Liver (tissue), 9 donors: ENCODE measurements around the gene NEK5. TPM values are rescaled to one million over a fixed set of nuclear protein-coding genes. Genes with fewer than 3 reads are reported as not detected.
"Not testable (repeated sequence)": the region's sequence is repeated elsewhere in the genome, so short reads cannot be mapped to it uniquely, and the experiment has no call there.

Source experiments
- DNase-seq: peaks from one replicate; pipeline ENCODE4 v3.0.0-alpha.2; 2017; ENCODE audit warnings: low spot score
- H3K27ac ChIP-seq, 2 donors: one replicate each; pipeline ENCODE4 v1.7.0; 2013; ENCODE audit warnings: inconsistent platforms in 2 of 2, low read length in 2 of 2, control low read depth in 1 of 2, low read depth in 1 of 2, mild to moderate bottlenecking in 1 of 2
- H3K27me3 ChIP-seq, 4 donors: one replicate each; pipeline versions ENCODE4 v1.6.1 to v1.7.0; 2013; ENCODE audit warnings: low read length in 3 of 4, inconsistent platforms in 1 of 4, mild to moderate bottlenecking in 1 of 4, moderate library complexity in 1 of 4; ENCODE audit not compliant: control insufficient read depth in 4 of 4, insufficient read depth in 4 of 4
- H3K36me3 ChIP-seq, 4 donors: one replicate each; pipeline versions ENCODE4 v1.6.1 to v1.7.0; 2013; ENCODE audit warnings: low read length in 3 of 4, mild to moderate bottlenecking in 3 of 4, low read depth in 1 of 4, moderate library complexity in 1 of 4; ENCODE audit not compliant: control insufficient read depth in 4 of 4, insufficient read depth in 3 of 4
- H3K4me1 ChIP-seq, 4 donors: one replicate each; pipeline versions ENCODE4 v1.6.1 to v1.7.0; 2013; ENCODE audit warnings: low read length in 3 of 4, mild to moderate bottlenecking in 3 of 4, moderate library complexity in 1 of 4; ENCODE audit not compliant: control insufficient read depth in 4 of 4, insufficient read depth in 4 of 4
- H3K4me3 ChIP-seq, 3 donors: one replicate each; pipeline versions ENCODE4 v1.6.1 to v1.7.0; 2013; ENCODE audit warnings: low read length in 3 of 3, control low read depth in 1 of 3, low read depth in 1 of 3, mild to moderate bottlenecking in 1 of 3
- H3K9ac ChIP-seq, 2 donors: one replicate each; pipeline ENCODE4 v1.7.0; 2013; ENCODE audit warnings: low read length in 2 of 2, mild to moderate bottlenecking in 2 of 2, moderate library complexity in 2 of 2, control low read depth in 1 of 2, low read depth in 1 of 2
- H3K9me3 ChIP-seq, 4 donors: one replicate each; pipeline versions ENCODE4 v1.6.1 to v1.7.0; 2013; ENCODE audit warnings: low read length in 3 of 4; ENCODE audit not compliant: control insufficient read depth in 4 of 4
- CTCF ChIP-seq: fragments of 150-350 bp; IDR thresholded peaks from 2 replicates; pipeline ENCODE4 v1.5.1; 2017; ENCODE audit warnings: improper control_type of control experiment, low read depth, low read length; ENCODE audit not compliant: missing input control
- EGR1 ChIP-seq, 2 donors: IDR thresholded peaks; 2 replicates each; pipeline ENCODE4 v1.6.1; 2016 to 2018; ENCODE audit warnings: antibody characterized with exemption in 2 of 2, low read depth in 2 of 2
- FOXA1 ChIP-seq: IDR thresholded peaks from 2 replicates; pipeline ENCODE4 v1.6.1; 2016; ENCODE audit warnings: antibody characterized with exemption
- FOXA2 ChIP-seq: IDR thresholded peaks from 2 replicates; pipeline ENCODE4 v1.6.1; 2016; ENCODE audit warnings: antibody characterized with exemption
- HNF4A ChIP-seq, 2 donors: conservative IDR thresholded peaks; 2 replicates each; pipeline ENCODE4 v1.6.1; 2016; ENCODE audit warnings: antibody characterized with exemption in 2 of 2, mild to moderate bottlenecking in 2 of 2
- JUND ChIP-seq, 2 donors: IDR thresholded peaks; 2 replicates each; pipeline ENCODE4 v1.6.1; 2016; ENCODE audit warnings: antibody characterized with exemption in 2 of 2
- RAD21 ChIP-seq, 2 donors: IDR thresholded peaks; 2 replicates each; pipeline ENCODE4 v1.6.1; 2016; ENCODE audit warnings: antibody characterized with exemption in 2 of 2, mild to moderate bottlenecking in 2 of 2
- RXRA ChIP-seq, 2 donors: IDR thresholded peaks; 2 replicates each; pipeline ENCODE4 v1.6.1; 2017 to 2018; ENCODE audit warnings: antibody characterized with exemption in 2 of 2, mild to moderate bottlenecking in 1 of 2
- WGBS: extraction: QIAGEN DNeasy Blood & Tissue Kit; methylation state at CpG from one replicate; pipeline ENCODE4 v1.1.7; 2013; 5-methylcytosine and 5-hydroxymethylcytosine counted together
- polyA plus RNA-seq, 2 donors: library from polyadenylated mRNA; stranded (reverse) in 1 of 2; unstranded in 1 of 2; fragments of 200-250 nt in 1 of 2; fragments of >200 nt in 1 of 2; fragmentation: Nextera tagmentation in 1 of 2; extraction: Ambion mirVana in 1 of 2; gene quantifications; one replicate each; pipeline versions ENCODE4 v1.2.1 to v1.2.3, GENCODE V29; 2013 to 2015
- total RNA-seq, 2 donors: library from RNA; depleted of rRNA; stranded (reverse); fragments of >200 nt; gene quantifications; one replicate each; pipeline ENCODE4 v1.2.3, GENCODE V29; 2014
- TF ChIP-seq, protein P1 (sequence below): IDR thresholded peaks from 2 replicates; pipeline ENCODE4 v1.6.1; 2016; ENCODE audit warnings: antibody characterized with exemption
- donor health status: healthy.
- donor health status: healthy.
- donor health status: healthy.
- donor health status: healthy.
- donor health status: healthy.

The NEK5 gene
- total and polyA plus RNA-seq, 4 donors: 0.08 to 0.63 (median 0.23) TPM; not detected in 1

GRCh38 chr13:52034616-52035226 is 94.2 kb downstream of the NEK5 start (continued):
- TF ChIP-seq CTCF (no peak), EGR1 (IDR thresholded peaks at IDR 0.05; ENCODE audit: low read depth in 2 of 2) (no peak), RAD21 (IDR thresholded peaks at IDR 0.05) (no peak), FOXA2 (no peak), FOXA1 (no peak), HNF4A (conservative IDR thresholded peaks at IDR 0.05) (no peak)
- TF ChIP-seq, protein P1, sequence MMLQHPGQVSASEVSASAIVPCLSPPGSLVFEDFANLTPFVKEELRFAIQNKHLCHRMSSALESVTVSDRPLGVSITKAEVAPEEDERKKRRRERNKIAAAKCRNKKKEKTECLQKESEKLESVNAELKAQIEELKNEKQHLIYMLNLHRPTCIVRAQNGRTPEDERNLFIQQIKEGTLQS: no peak

DNA sequence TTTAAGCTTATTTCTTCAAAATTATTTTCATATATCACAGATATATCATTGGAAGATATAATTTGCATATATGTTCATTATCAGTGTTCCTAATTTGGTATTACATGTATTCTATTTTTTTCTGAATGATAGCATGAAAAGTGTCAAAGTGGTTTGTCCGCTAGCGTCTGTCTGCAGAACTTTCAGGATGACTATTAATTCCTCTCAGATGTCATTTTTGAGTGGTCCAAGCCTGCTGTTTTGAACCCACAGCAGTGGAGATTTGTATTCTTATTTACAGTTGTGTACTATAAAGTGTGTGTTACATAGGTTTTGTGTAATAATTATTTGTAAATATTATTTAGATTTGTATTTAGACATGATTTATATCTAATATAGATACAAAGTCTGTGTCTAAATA is 95.8 kb downstream of the NEK5 start:
- H3K36me3 ChIP-seq: peaks cover 0 to 7% (median 1%) of the 10 kb centered on the region in 4 donors
- WGBS: 87% methylated on average over 2 of the region's 2 CpGs
- no peak overlapping the region for H3K27ac ChIP-seq
- DNase-seq: no peak
- no peak for TF ChIP-seq JUND (IDR thresholded peaks at IDR 0.05)
- TF ChIP-seq CTCF: no peak
- H3K27me3 ChIP-seq: no peaks in the 10 kb centered on the region
- H3K9me3 ChIP-seq: no peaks in the 10 kb centered on the region
- H3K4me3 ChIP-seq: no peak overlapping the region
- H3K9ac ChIP-seq: no peak overlapping the region
- peaks cover 0 to 3% (median 0%) of the 10 kb centered on the region in 4 donors for H3K4me1 ChIP-seq

DNA sequence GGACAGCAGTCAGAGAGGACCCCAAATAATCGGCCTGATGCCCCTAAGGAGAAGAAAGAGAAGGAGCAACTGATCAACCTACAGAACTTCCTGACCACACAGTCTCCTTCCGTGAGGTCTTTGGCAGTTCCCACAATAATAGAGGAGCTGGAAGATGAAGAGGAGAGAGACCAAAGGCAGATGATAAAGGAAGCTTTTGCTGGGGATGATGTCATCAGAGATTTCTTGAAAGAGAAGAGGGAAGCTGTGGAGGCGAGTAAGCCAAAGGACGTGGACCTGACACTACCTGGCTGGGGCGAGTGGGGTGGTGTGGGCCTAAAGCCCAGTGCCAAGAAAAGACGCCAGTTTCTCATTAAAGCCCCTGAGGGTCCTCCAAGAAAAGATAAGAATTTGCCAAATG is 98.5 kb downstream of the NEK5 start:
- not testable (repeated sequence) for H3K9ac ChIP-seq, H3K36me3 ChIP-seq, H3K4me3 ChIP-seq, DNase-seq, H3K27me3 ChIP-seq, H3K9me3 ChIP-seq, H3K27ac ChIP-seq
- H3K4me1 ChIP-seq: peaks cover 3 to 17% (median 15%) of the 10 kb centered on the region in 4 donors
- 98% methylated on average over 6 of the region's 6 CpGs for WGBS

DNA sequence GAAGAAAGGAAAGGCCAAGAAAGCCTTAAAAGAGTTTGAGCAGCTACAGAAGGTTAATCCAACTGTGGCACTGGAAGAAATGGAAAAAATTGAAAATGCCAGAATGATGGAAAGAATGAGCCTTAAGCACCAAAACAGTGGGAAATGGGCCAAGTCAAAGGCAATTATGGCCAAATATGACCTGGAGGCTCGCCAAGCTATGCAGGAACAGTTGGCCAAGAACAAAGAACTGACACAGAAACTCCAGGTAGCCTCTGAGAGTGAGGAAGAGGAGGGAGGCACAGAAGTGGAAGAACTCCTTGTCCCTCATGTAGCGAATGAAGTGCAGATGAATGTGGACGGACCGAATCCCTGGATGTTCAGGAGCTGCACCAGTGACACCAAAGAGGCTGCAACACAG is 99.3 kb downstream of the NEK5 start:
- DNase-seq: no peak
- no peak overlapping the region for H3K27ac ChIP-seq
- no peak overlapping the region for H3K4me3 ChIP-seq
- no peak overlapping the region for H3K9ac ChIP-seq
- peaks cover 0 to 7% (median 1%) of the 10 kb centered on the region in 4 donors for H3K36me3 ChIP-seq
- 97% methylated on average over 4 of the region's 4 CpGs for WGBS
- no peaks in the 10 kb centered on the region for H3K27me3 ChIP-seq
- peaks cover 6 to 23% (median 22%) of the 10 kb centered on the region in 4 donors for H3K4me1 ChIP-seq
- no peak for TF ChIP-seq RXRA (IDR thresholded peaks at IDR 0.05)
- H3K9me3 ChIP-seq: no peaks in the 10 kb centered on the region
